ENCODE data around the gene RAD51B. TPM values are rescaled to one million over a fixed set of nuclear protein-coding genes. Genes with fewer than 3 reads are reported as not detected.

The RAD51B gene
- total and polyA plus RNA-seq, 9 of the 15 experiments (the other 6 are each of a cell fraction or from before 2014, with no cell fraction given): 8.5 to 17.3 (median 11.3) TPM

DNA sequence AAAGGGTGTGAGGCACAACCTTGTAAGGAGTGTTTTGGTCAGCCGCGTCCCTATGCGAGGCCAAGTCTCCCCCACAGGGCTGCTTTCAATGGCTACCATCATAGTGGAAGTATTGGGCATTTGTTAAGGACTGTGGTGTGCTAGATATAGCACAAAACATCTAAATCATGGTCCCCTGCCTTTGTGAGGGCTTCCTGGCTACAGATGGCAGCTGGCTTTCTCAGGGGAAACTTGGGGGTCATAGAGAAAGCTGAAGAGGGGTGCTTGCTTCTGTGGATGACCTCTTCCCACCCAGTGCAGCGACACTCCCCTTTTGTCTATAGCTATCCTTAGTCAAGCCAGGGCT is 657.5 kb downstream of the RAD51B start:
- ATAC-seq: no peak
- POLR2A ChIA-PET: interaction anchor here (0.5 to 0.6 kb wide), 2 partner anchors 86 to 338 kb away, joined by 3 read pairs; no protein-coding TSS in a partner anchor
- no peak overlapping the region for H2AFZ ChIP-seq (ENCODE audit: low read depth, low read length)

More for the DNA sequence above, 657.5 kb downstream of the RAD51B start:
- Histone ChIP-seq H3K36me3 (ENCODE audit: control insufficient read depth, insufficient read depth, low read length) (no peaks in the 10 kb centered on the region), H3K9me3 (replicated peaks; ENCODE audit: control insufficient read depth, insufficient read depth, low read depth, low read length) (no peaks in the 10 kb centered on the region), H3K4me2 (ENCODE audit: insufficient read depth, low read length) (no peak overlapping the region), H3K9ac (ENCODE audit: insufficient read depth in 1 of 2, low read depth in 2 of 2, low read length in 2 of 2) (no peak overlapping the region), H3K4me3 (no peak overlapping the region), H4K20me1 (replicated peaks; ENCODE audit: control insufficient read depth, insufficient read depth, low read length) (no peaks in the 10 kb centered on the region), H3K9me1 (ENCODE audit: control insufficient read depth, insufficient read depth, low read length) (no peaks in the 10 kb centered on the region), H3K4me1 (replicated peaks in 1 of 2; ENCODE audit: control insufficient read depth in 2 of 2, insufficient read depth in 2 of 2, low read length in 2 of 2) (peaks cover 0 to 9% of the 10 kb centered on the region in 2 experiments; a peak in 4 of 5 replicates), H3K79me2 (ENCODE audit: control insufficient read depth, insufficient read depth, low read length) (no peaks in the 10 kb centered on the region), H3K27me3 (ENCODE audit: control insufficient read depth in 2 of 2, insufficient read depth in 2 of 2, low read length in 2 of 2) (no peaks in the 10 kb centered on the region), H3K27ac (ENCODE audit: extremely low read depth, low read depth, low read length) (no peak overlapping the region)
- FAIRE-seq (no peak), DNase-seq (ENCODE audit: extremely low read depth in 1 of 4, low spot score in 3 of 4) (no peak)
- no TSS peak for BruUV-seq (replicated peaks)
- intact Hi-C loops (cut with micrococcal nuclease): no loop called here
- WGBS (ENCODE audit: insufficient coverage, low coverage, missing lambda C conversion rate): 75% methylated on average over 2 of the region's 4 CpGs
- in situ Hi-C loops (cut with MboI): no loop called here
- no peak for TF ChIP-seq MBD2 (IDR thresholded peaks at IDR 0.05; ENCODE audit: borderline replicate concordance, low read depth)
- no peak for TF ChIP-seq FOXP1 (CRISPR knock-in tag; IDR thresholded peaks at IDR 0.05)
- TF ChIP-seq, protein P1, sequence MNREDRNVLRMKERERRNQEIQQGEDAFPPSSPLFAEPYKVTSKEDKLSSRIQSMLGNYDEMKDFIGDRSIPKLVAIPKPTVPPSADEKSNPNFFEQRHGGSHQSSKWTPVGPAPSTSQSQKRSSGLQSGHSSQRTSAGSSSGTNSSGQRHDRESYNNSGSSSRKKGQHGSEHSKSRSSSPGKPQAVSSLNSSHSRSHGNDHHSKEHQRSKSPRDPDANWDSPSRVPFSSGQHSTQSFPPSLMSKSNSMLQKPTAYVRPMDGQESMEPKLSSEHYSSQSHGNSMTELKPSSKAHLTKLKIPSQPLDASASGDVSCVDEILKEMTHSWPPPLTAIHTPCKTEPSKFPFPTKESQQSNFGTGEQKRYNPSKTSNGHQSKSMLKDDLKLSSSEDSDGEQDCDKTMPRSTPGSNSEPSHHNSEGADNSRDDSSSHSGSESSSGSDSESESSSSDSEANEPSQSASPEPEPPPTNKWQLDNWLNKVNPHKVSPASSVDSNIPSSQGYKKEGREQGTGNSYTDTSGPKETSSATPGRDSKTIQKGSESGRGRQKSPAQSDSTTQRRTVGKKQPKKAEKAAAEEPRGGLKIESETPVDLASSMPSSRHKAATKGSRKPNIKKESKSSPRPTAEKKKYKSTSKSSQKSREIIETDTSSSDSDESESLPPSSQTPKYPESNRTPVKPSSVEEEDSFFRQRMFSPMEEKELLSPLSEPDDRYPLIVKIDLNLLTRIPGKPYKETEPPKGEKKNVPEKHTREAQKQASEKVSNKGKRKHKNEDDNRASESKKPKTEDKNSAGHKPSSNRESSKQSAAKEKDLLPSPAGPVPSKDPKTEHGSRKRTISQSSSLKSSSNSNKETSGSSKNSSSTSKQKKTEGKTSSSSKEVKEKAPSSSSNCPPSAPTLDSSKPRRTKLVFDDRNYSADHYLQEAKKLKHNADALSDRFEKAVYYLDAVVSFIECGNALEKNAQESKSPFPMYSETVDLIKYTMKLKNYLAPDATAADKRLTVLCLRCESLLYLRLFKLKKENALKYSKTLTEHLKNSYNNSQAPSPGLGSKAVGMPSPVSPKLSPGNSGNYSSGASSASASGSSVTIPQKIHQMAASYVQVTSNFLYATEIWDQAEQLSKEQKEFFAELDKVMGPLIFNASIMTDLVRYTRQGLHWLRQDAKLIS (CRISPR knock-in tag; IDR thresholded peaks at IDR 0.05): no peak
- no peak for TF ChIP-seq PHF8 (IDR thresholded peaks at IDR 0.05; ENCODE audit: borderline replicate concordance, low read length)
- TF ChIP-seq, protein P2, sequence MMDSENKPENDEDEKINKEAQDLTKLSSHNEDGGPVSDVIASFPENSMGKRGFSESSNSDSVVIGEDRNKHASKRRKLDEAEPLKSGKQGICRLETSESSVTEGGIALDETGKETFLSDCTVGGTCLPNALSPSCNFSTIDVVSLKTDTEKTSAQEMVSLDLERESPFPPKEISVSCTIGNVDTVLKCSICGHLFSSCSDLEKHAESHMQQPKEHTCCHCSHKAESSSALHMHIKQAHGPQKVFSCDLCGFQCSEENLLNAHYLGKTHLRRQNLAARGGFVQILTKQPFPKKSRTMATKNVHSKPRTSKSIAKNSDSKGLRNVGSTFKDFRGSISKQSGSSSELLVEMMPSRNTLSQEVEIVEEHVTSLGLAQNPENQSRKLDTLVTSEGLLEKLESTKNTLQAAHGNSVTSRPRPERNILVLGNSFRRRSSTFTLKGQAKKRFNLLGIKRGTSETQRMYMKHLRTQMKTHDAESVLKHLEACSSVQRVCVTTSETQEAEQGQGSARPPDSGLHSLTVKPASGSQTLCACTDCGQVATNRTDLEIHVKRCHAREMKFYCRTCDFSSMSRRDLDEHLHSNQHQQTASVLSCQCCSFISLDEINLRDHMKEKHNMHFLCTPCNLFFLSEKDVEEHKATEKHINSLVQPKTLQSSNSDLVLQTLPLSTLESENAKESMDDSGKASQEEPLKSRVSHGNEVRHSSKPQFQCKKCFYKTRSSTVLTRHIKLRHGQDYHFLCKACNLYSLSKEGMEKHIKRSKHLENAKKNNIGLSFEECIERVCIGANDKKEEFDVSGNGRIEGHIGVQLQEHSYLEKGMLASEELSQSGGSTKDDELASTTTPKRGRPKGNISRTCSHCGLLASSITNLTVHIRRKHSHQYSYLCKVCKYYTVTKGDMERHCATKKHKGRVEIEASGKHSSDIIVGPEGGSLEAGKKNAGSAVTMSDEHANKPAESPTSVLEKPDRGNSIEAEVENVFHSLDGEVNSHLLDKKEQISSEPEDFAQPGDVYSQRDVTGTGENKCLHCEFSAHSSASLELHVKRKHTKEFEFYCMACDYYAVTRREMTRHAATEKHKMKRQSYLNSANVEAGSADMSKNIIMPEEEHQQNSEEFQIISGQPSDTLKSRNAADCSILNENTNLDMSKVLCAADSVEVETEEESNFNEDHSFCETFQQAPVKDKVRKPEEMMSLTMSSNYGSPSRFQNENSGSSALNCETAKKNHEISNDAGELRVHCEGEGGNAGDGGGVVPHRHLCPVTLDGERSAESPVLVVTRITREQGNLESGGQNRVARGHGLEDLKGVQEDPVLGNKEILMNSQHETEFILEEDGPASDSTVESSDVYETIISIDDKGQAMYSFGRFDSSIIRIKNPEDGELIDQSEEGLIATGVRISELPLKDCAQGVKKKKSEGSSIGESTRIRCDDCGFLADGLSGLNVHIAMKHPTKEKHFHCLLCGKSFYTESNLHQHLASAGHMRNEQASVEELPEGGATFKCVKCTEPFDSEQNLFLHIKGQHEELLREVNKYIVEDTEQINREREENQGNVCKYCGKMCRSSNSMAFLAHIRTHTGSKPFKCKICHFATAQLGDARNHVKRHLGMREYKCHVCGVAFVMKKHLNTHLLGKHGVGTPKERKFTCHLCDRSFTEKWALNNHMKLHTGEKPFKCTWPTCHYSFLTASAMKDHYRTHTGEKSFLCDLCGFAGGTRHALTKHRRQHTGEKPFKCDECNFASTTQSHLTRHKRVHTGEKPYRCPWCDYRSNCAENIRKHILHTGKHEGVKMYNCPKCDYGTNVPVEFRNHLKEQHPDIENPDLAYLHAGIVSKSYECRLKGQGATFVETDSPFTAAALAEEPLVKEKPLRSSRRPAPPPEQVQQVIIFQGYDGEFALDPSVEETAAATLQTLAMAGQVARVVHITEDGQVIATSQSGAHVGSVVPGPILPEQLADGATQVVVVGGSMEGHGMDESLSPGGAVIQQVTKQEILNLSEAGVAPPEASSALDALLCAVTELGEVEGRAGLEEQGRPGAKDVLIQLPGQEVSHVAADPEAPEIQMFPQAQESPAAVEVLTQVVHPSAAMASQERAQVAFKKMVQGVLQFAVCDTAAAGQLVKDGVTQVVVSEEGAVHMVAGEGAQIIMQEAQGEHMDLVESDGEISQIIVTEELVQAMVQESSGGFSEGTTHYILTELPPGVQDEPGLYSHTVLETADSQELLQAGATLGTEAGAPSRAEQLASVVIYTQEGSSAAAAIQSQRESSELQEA (IDR thresholded peaks at IDR 0.05; ENCODE audit: low read depth): no peak
- no peak for TF ChIP-seq ILF3 (IDR thresholded peaks at IDR 0.05; ENCODE audit: borderline replicate concordance)
- TF ChIP-seq, protein P3, sequence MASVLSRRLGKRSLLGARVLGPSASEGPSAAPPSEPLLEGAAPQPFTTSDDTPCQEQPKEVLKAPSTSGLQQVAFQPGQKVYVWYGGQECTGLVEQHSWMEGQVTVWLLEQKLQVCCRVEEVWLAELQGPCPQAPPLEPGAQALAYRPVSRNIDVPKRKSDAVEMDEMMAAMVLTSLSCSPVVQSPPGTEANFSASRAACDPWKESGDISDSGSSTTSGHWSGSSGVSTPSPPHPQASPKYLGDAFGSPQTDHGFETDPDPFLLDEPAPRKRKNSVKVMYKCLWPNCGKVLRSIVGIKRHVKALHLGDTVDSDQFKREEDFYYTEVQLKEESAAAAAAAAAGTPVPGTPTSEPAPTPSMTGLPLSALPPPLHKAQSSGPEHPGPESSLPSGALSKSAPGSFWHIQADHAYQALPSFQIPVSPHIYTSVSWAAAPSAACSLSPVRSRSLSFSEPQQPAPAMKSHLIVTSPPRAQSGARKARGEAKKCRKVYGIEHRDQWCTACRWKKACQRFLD (CRISPR knock-in tag; IDR thresholded peaks at IDR 0.05): no peak
- CTCF ChIA-PET (ENCODE audit: low intra/inter-chr PET ratio): no interaction called here

All from K562 (cell line).